GM08714 (cell line): ENCODE results near the gene RPTOR.

Source experiments
- H3K4me3 ChIP-seq: fragments of 200-500 bp; sonication (Bioruptor generic); 2 replicates; pipeline ENCODE4 v1.5.1; 2014; ENCODE audit warnings: mild to moderate bottlenecking, low read length, inconsistent platforms
- ZNF274 ChIP-seq: IDR thresholded peaks from 2 replicates; pipeline ENCODE4 v1.6.1; 2012; ENCODE audit warnings: mild to moderate bottlenecking, low read depth, low read length

The RPTOR gene

GRCh38 chr17:80892900-80893603 is 348.4 kb downstream of the RPTOR start:
- no peak overlapping the region for H3K4me3 ChIP-seq

GRCh38 chr17:80893604-80894438 is 349.2 kb downstream of the RPTOR start:
- H3K4me3 ChIP-seq: no peak overlapping the region
- TF ChIP-seq ZNF274: no peak

More at GRCh38 chr17:80892900-80893603, 348.4 kb downstream of the RPTOR start:
- TF ChIP-seq ZNF274: no peak

GRCh38 chr17:80894439-80894721 is 349.7 kb downstream of the RPTOR start:
- no peak overlapping the region for H3K4me3 ChIP-seq
- TF ChIP-seq ZNF274: no peak

GRCh38 chr17:80894726-80895125 is 350.1 kb downstream of the RPTOR start:
- no peak for TF ChIP-seq ZNF274
- no peak overlapping the region for H3K4me3 ChIP-seq

- no peak overlapping the region for H3K4me3 ChIP-seq
- no peak for TF ChIP-seq ZNF274
These were observed 350.7 kb downstream of the RPTOR start for GRCh38 chr17:80895366-80895765.

GRCh38 chr17:80898716-80899115 is 354.1 kb downstream of the RPTOR start:
- no peak for TF ChIP-seq ZNF274
- no peak overlapping the region for H3K4me3 ChIP-seq

GRCh38 chr17:80899402-80900268 is 355.0 kb downstream of the RPTOR start:
- H3K4me3 ChIP-seq: no peak overlapping the region
- no peak for TF ChIP-seq ZNF274

GRCh38 chr17:80901319-80901718 is 356.7 kb downstream of the RPTOR start:
- H3K4me3 ChIP-seq: no peak overlapping the region
- TF ChIP-seq ZNF274: no peak

- H3K4me3 ChIP-seq: no peak overlapping the region
- TF ChIP-seq ZNF274: no peak
These were observed 357.7 kb downstream of the RPTOR start for GRCh38 chr17:80902197-80902962.

GRCh38 chr17:80902963-80903611 is 358.4 kb downstream of the RPTOR start:
- no peak overlapping the region for H3K4me3 ChIP-seq
- TF ChIP-seq ZNF274: no peak

GRCh38 chr17:80904036-80904753 is 359.6 kb downstream of the RPTOR start:
- H3K4me3 ChIP-seq: no peak overlapping the region
- no peak for TF ChIP-seq ZNF274

- TF ChIP-seq ZNF274: no peak
- H3K4me3 ChIP-seq: no peak overlapping the region
These were observed 361.1 kb downstream of the RPTOR start for GRCh38 chr17:80905586-80906230.
